ENCODE data around the gene GRIN2A. TPM values are rescaled to one million over a fixed set of nuclear protein-coding genes. Genes with fewer than 3 reads are reported as not detected.

The GRIN2A gene
- total RNA-seq, 2 donors from 2014 or later: not detected

DNA sequence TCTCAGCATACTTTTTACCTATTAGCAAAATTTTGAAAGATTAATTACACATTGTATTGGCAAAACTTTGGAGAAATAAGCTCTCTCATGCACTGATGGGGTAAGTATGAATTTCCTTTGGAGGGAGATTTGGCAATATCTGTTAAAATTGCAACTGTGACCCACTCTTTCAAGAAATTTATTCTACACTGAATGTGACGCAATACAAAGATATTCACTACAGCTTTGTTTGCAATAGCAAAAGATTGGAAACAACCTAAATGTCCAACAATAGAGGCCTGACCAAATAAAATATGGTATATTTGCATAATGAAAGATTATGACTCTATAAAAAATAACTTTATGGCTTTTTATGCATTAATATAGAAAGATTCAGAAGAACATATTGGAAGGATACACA, 363.5 kb downstream of the GRIN2A start:
- Mint-ChIP-seq H3K27ac (no peak overlapping the region), H3K9me3 (peaks cover 7% of the 10 kb centered on the region), H3K27me3 (no peaks in the 10 kb centered on the region), H3K4me3 (no peak overlapping the region), H3K4me1 (no peaks in the 10 kb centered on the region), H3K36me3 (ENCODE audit: low read depth) (no peaks in the 10 kb centered on the region)
- no peak for ATAC-seq (replicated peaks)

DNA sequence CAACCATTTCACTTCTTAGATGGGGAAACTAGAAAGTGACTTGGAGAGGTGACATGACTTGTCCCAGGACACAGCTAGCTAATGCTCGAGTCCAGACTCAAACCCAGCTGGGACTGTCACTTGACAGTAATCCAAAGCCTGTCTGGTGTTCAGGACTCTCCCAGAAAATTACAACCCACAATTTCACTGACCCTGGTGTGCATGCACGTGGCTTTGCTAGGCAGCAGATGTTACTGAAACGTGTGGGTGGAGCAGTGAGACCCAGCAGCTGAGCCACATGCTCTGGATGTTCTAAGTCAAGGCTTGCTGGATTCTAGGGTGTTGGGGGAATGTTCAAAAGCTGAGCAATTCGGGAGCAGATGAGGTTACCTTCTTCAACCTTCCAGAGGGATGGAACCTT, 364.6 kb downstream of the GRIN2A start:
- no peaks in the 10 kb centered on the region for H3K36me3 Mint-ChIP-seq (ENCODE audit: low read depth)
- peaks cover 7% of the 10 kb centered on the region for H3K9me3 Mint-ChIP-seq
- no peak overlapping the region for H3K27ac Mint-ChIP-seq
- no peaks in the 10 kb centered on the region for H3K4me1 Mint-ChIP-seq
- no peak for ATAC-seq (replicated peaks)
- no peak overlapping the region for H3K4me3 Mint-ChIP-seq
- no peaks in the 10 kb centered on the region for H3K27me3 Mint-ChIP-seq

GRCh38 chr16:9816644-9817043, 365.6 kb downstream of the GRIN2A start:
- H3K27me3 Mint-ChIP-seq: no peaks in the 10 kb centered on the region
- no peaks in the 10 kb centered on the region for H3K4me1 Mint-ChIP-seq
- no peak overlapping the region for H3K27ac Mint-ChIP-seq
- H3K36me3 Mint-ChIP-seq (ENCODE audit: low read depth): no peaks in the 10 kb centered on the region
- peaks cover 7% of the 10 kb centered on the region for H3K9me3 Mint-ChIP-seq
- no peak for ATAC-seq (replicated peaks)
- no peak overlapping the region for H3K4me3 Mint-ChIP-seq

DNA sequence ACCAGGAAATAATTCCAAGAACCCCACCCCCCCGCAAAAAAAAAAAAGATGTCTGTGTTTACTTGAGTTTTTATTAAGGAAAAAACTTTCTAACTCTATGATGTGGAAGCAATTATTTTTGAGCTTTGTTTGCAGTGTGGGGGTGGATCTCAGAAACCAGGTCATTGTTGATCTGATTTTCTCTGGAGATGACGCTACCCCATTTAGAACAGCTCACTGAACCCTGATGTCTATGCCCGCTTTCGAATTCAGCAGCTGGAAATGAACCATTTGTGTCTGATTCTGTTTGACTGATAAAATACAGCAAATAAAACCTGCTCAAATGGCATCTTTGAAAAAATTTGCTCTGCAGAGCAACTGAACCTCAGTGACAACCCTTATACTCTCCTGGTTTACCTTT, 368.6 kb downstream of the GRIN2A start:
- Mint-ChIP-seq H3K27me3 (no peaks in the 10 kb centered on the region), H3K36me3 (ENCODE audit: low read depth) (no peaks in the 10 kb centered on the region), H3K9me3 (peaks cover 4% of the 10 kb centered on the region), H3K27ac (no peak overlapping the region), H3K4me3 (no peak overlapping the region), H3K4me1 (no peaks in the 10 kb centered on the region)
- no peak for ATAC-seq (replicated peaks)

GRCh38 chr16:9808210-9808609, 374.0 kb downstream of the GRIN2A start:
- ATAC-seq (replicated peaks): no peak
- no peaks in the 10 kb centered on the region for H3K36me3 Mint-ChIP-seq (ENCODE audit: low read depth)
- peaks cover 12% of the 10 kb centered on the region for H3K9me3 Mint-ChIP-seq
- H3K27ac Mint-ChIP-seq: no peak overlapping the region
- H3K4me3 Mint-ChIP-seq: no peak overlapping the region
- no peaks in the 10 kb centered on the region for H3K27me3 Mint-ChIP-seq
- H3K4me1 Mint-ChIP-seq: no peaks in the 10 kb centered on the region

DNA sequence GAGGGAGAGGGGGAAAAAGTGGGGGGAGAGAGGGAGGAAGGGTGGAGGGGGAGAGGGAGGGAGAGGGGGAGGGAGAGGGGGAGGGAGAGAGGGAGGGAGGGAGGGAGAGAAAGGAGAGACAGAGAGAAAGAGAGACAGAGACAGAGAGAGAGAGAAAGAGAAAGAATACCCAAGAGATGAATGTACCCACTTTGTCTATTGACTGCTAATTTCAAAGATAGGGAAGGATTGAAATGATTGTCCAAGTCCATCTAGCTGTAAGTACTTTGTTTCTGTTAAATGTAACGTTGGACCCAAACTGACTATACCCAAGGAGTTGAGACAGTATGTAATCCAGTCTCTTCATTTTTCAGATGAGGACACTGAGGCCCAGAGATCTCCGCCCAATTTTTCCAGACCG, 374.9 kb downstream of the GRIN2A start:
- no peaks in the 10 kb centered on the region for H3K4me1 Mint-ChIP-seq
- ATAC-seq (replicated peaks): no peak
- no peak overlapping the region for H3K4me3 Mint-ChIP-seq
- peaks cover 12% of the 10 kb centered on the region for H3K9me3 Mint-ChIP-seq
- H3K36me3 Mint-ChIP-seq (ENCODE audit: low read depth): no peaks in the 10 kb centered on the region
- H3K27ac Mint-ChIP-seq: no peak overlapping the region
- H3K27me3 Mint-ChIP-seq: no peaks in the 10 kb centered on the region

DNA sequence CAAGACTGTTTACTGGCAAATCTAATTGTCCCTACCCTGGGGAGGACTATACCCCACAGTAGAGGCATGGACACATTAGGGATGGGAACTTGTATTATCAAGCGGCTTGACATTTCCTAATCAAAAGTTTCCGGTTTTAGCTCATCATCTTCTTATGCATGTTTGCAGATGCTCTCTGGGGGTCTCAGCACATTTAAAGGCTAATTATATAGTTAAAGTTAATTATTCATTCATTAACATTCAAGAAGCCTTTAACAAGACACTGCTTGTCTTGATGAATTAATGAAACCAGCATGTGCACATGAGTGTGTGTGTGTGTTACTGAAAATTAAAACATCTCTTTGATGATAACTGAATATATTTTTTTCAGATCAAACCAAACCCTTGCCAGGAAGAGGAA, 377.1 kb downstream of the GRIN2A start:
- Mint-ChIP-seq H3K9me3 (peaks cover 18% of the 10 kb centered on the region), H3K36me3 (ENCODE audit: low read depth) (no peaks in the 10 kb centered on the region), H3K27ac (no peak overlapping the region), H3K27me3 (no peaks in the 10 kb centered on the region), H3K4me1 (no peaks in the 10 kb centered on the region), H3K4me3 (no peak overlapping the region)
- ATAC-seq (replicated peaks): no peak

DNA sequence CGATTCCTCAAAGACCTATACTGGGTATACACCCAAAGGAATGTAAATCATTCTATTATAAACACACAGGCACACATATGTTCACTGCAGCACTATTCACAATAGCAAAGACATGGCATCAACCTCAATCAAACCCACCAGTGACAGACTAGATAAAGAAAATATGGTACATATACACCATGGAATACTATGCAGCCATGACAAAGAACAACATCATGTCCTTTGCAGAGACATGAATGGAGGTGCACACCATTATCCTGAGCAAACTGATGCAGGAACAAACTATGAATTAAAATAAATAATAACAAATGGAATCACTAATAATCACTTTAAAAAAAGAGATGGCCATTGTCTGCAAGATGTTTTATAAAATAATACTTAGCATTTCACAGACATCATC, 380.1 kb downstream of the GRIN2A start:
- Mint-ChIP-seq H3K9me3 (peaks cover 18% of the 10 kb centered on the region), H3K27ac (no peak overlapping the region), H3K27me3 (peaks cover 3% of the 10 kb centered on the region), H3K4me1 (no peaks in the 10 kb centered on the region), H3K4me3 (no peak overlapping the region), H3K36me3 (ENCODE audit: low read depth) (no peaks in the 10 kb centered on the region)
- no peak for ATAC-seq (replicated peaks)

DNA sequence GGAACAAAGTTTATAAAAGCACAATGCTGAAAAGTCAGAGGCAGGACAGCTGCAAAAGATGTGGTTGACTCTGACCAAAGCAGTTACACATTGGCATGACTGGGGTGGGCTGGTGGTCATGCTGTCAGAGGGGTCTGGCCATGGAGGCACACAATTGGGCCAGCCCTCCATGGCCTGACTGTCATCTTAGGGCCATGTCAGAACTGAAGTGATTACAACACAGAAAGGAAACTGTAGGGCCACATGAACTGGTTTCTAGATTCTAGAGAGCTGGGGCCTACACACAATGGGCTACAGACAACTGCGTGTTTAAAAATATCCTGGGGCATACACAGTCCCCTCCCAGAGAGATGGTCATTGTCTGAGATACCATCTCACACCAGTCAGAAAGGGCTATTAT, 380.6 kb downstream of the GRIN2A start:
- Mint-ChIP-seq H3K4me1 (no peaks in the 10 kb centered on the region), H3K27me3 (peaks cover 3% of the 10 kb centered on the region), H3K27ac (no peak overlapping the region), H3K36me3 (ENCODE audit: low read depth) (no peaks in the 10 kb centered on the region), H3K4me3 (no peak overlapping the region), H3K9me3 (peaks cover 14% of the 10 kb centered on the region)
- ATAC-seq (replicated peaks): no peak

DNA sequence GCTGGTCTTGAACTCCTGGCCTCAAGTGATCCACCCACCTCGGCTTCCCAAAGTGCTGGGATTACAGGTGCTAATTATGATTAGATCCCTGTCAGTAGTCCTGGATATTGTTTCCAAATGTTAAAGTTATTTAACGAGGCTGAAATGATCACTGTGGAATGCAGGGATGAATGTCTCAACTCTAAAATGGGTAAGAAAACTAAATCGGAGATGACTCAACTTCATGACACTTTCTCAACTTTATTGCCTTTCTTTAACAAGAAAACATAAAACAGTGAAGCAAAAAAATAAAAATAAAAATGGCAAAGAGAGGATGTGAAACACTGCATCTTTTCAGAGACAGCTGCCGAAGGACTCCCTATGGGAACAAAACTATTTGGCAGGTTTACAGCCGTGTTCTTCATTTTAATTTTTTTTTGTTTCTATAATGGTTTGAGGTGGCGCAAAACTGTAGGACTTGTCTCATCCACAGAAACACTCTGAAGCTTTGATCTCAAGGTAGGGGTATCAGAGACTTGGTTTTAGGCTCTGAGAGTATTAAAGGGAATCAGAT, 382.0 kb downstream of the GRIN2A start:
- peaks cover 6% of the 10 kb centered on the region for H3K9me3 Mint-ChIP-seq

DNA sequence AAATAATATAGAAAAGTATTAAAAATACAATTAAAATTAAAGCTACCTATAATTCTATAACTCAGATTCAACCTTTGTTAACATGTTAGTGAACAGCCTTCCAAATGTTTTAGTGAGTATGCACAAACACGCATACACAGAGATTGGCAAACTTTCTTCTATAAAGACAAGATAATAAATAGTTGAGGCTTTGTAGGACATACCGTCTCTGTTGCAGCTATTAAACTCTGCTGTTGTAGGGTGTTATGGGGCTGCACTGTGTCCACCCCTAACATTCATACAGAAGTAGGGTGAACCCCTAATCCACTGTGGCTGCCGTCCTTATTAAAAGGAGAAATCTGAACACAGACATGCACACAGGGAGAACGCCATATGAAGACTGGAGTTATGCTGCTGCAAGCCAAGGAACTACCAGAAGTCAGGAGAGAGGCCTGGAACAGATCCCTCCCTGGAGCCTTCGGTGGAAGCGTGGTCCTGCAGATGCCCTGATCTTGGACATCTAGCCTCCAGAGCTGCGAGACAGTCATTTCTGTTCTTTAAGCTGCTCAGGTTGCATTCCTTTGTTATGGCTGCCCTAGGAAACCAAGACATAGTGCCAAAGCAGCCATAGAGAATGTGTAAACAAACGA, 383.2 kb downstream of the GRIN2A start:
- no peak for ATAC-seq (replicated peaks)
- peaks cover 3% of the 10 kb centered on the region for H3K27me3 Mint-ChIP-seq
- H3K9me3 Mint-ChIP-seq: peaks cover 6% of the 10 kb centered on the region
- H3K27ac Mint-ChIP-seq: no peak overlapping the region
- H3K4me1 Mint-ChIP-seq: no peaks in the 10 kb centered on the region
- no peaks in the 10 kb centered on the region for H3K36me3 Mint-ChIP-seq (ENCODE audit: low read depth)
- H3K4me3 Mint-ChIP-seq: no peak overlapping the region

More for the DNA sequence above, 382.0 kb downstream of the GRIN2A start:
- ATAC-seq (replicated peaks): no peak
- H3K27ac Mint-ChIP-seq: no peak overlapping the region
- no peaks in the 10 kb centered on the region for H3K36me3 Mint-ChIP-seq (ENCODE audit: low read depth)
- no peak overlapping the region for H3K4me3 Mint-ChIP-seq
- no peaks in the 10 kb centered on the region for H3K4me1 Mint-ChIP-seq
- H3K27me3 Mint-ChIP-seq: peaks cover 3% of the 10 kb centered on the region

DNA sequence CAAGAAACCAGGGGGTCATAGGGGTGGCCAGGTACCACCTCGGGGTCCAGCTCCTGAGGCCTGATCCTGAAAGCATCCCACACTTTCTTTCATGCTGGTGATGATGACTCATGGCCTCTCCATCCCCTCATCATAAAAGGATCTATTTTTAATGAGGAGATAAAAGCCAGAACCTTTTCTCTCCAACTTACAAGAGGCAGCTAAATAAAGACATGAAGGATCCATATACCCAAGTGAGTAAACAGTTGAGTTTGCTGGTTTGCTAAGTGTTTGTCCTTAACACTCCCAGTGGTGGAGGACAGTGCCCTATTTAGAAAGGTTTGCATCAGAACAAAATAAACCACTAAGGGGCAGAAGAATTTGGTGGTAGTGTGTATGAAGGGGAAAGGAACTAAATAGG, 383.8 kb downstream of the GRIN2A start:
- H3K36me3 Mint-ChIP-seq (ENCODE audit: low read depth): no peaks in the 10 kb centered on the region
- no peak overlapping the region for H3K27ac Mint-ChIP-seq
- peaks cover 6% of the 10 kb centered on the region for H3K9me3 Mint-ChIP-seq
- no peak overlapping the region for H3K4me3 Mint-ChIP-seq
- ATAC-seq (replicated peaks): no peak
- H3K27me3 Mint-ChIP-seq: peaks cover 3% of the 10 kb centered on the region
- H3K4me1 Mint-ChIP-seq: no peaks in the 10 kb centered on the region

- no peaks in the 10 kb centered on the region for H3K36me3 Mint-ChIP-seq (ENCODE audit: low read depth)
- peaks cover 3% of the 10 kb centered on the region for H3K27me3 Mint-ChIP-seq
- no peak overlapping the region for H3K4me3 Mint-ChIP-seq
- no peak for ATAC-seq (replicated peaks)
- H3K27ac Mint-ChIP-seq: no peak overlapping the region
- H3K9me3 Mint-ChIP-seq: peaks cover 6% of the 10 kb centered on the region
- H3K4me1 Mint-ChIP-seq: no peaks in the 10 kb centered on the region
Observed at GRCh38 chr16:9797306-9797705, 384.9 kb downstream of the GRIN2A start.

GRCh38 chr16:9793623-9794022, 388.6 kb downstream of the GRIN2A start:
- Mint-ChIP-seq H3K9me3 (no peaks in the 10 kb centered on the region), H3K4me1 (no peaks in the 10 kb centered on the region), H3K36me3 (ENCODE audit: low read depth) (no peaks in the 10 kb centered on the region), H3K27me3 (peaks cover 3% of the 10 kb centered on the region), H3K4me3 (no peak overlapping the region), H3K27ac (no peak overlapping the region)
- ATAC-seq (replicated peaks): no peak

- Mint-ChIP-seq H3K9me3 (no peaks in the 10 kb centered on the region), H3K4me1 (no peaks in the 10 kb centered on the region), H3K27ac (no peak overlapping the region), H3K27me3 (no peaks in the 10 kb centered on the region), H3K36me3 (ENCODE audit: low read depth) (no peaks in the 10 kb centered on the region), H3K4me3 (no peak overlapping the region)
- no peak for ATAC-seq (replicated peaks)
Observed at GRCh38 chr16:9791556-9791955, 390.7 kb downstream of the GRIN2A start.

DNA sequence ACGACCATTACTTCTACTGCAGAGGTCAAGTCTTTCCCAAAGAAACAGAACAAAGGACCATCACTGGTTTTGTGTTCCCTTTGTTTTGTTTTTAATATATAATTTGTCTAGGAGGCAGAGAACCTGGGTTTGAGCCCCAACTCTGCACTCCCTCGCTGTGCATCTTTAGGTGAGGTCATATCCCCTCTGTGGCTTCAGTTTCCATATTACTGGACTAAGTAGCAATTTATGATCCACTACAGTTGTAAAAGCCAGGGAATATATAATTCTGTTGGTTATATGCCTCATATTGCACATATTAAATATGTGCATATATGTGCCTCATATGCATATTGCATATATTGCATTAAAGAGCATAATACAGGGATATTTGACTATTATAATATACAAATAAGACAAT, 392.0 kb downstream of the GRIN2A start:
- Mint-ChIP-seq H3K27me3 (no peaks in the 10 kb centered on the region), H3K36me3 (ENCODE audit: low read depth) (no peaks in the 10 kb centered on the region), H3K27ac (no peak overlapping the region), H3K4me3 (no peak overlapping the region), H3K4me1 (no peaks in the 10 kb centered on the region), H3K9me3 (no peaks in the 10 kb centered on the region)
- ATAC-seq (replicated peaks): no peak

Data from activated T-helper 17 cell treated with anti-CD3 and anti-CD28 coated beads, Interleukin-2, amount 50 U/mL, for 72 hours (primary cell).